IPS DF 6.9 (cell line): Measurements from ENCODE around the gene AANAT.
"Not testable (repeated sequence)": the region's sequence is repeated elsewhere in the genome, so short reads cannot be mapped to it uniquely, and the experiment has no call there.

Source experiments
- DNase-seq: peaks from one replicate; pipeline ENCODE4 v3.0.0-alpha.2; 2013; ENCODE audit warnings: low read depth, low spot score
- H3K27ac ChIP-seq: one replicate; pipeline ENCODE4 v1.5.1; 2013; ENCODE audit warnings: low read length, control low read depth
- H3K27me3 ChIP-seq: 2 replicates; pipeline ENCODE4 v1.6.1; 2013; ENCODE audit warnings: mild to moderate bottlenecking, low read length; ENCODE audit not compliant: control insufficient read depth, insufficient read depth
- H3K36me3 ChIP-seq: 2 replicates; pipeline ENCODE4 v1.6.1; 2013; ENCODE audit warnings: low read length; ENCODE audit not compliant: control insufficient read depth, insufficient read depth
- H3K4me1 ChIP-seq: 2 replicates; pipeline ENCODE4 v1.6.1; 2013; ENCODE audit warnings: low read length; ENCODE audit not compliant: control insufficient read depth, insufficient read depth
- H3K4me3 ChIP-seq: 2 replicates; pipeline ENCODE4 v1.5.1; 2013; ENCODE audit warnings: mild to moderate bottlenecking, low read length
- H3K9me3 ChIP-seq: 2 replicates; pipeline ENCODE4 v1.6.1; 2013; ENCODE audit warnings: low read length, inconsistent platforms; ENCODE audit not compliant: control insufficient read depth, insufficient read depth
- WGBS: extraction: QIAGEN DNeasy Blood & Tissue Kit; methylation state at CpG from one replicate; pipeline ENCODE4 v1.1.7; 2013; ENCODE audit warnings: mixed read lengths, missing lambda C conversion rate; ENCODE audit not compliant: insufficient read length, insufficient coverage; 5-methylcytosine and 5-hydroxymethylcytosine counted together

Gene AANAT

GRCh38 chr17:76510831-76511244 is 43.4 kb downstream of the AANAT start:
- Histone ChIP-seq H3K36me3 (no peaks in the 10 kb centered on the region), H3K27ac (no peak overlapping the region), H3K27me3 (no peaks in the 10 kb centered on the region; the same call in 1 of the 2 replicates), H3K9me3 (no peaks in the 10 kb centered on the region), H3K4me1 (no peaks in the 10 kb centered on the region), H3K4me3 (no peak overlapping the region)
- DNase-seq, result no peak
- WGBS, result no CpG with 5 or more reads among the region's 9 CpGs

DNA sequence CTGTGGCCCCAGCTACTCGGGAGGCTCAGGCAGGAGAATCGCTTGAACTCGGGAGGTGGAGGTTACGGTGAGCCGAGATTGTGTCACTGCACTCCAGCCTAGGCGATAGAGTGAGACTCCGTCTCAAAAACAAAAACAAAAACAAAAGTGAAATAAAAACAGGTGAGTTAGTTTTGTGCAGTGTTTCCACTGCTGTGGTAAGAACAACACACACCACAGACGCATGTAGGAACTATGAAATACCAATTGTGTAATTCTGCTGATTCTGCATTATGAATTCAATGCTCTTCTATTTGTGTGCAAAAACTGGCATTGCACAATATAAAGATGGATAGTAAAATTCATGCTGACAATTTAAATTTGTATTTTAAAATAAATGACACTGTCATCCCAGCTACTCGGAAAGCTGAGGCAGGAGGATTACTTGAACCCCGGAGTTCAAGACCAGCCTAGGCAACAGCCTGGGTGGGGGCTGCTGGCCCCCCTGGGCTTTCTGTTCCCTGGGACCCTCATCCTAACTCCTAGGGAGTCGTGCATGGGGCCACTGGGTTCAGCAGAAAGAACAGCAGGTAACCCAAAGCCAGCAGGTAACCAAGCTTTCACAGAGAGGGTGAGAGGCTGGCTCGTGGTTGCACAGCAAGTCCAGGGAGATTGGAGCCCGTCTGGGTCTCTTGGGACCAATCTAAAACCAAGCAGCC is 44.4 kb downstream of the AANAT start:
- H3K27me3 ChIP-seq, result no peaks in the 10 kb centered on the region; the same call in 1 of the 2 replicates
- no peak overlapping the region for H3K4me3 ChIP-seq
- no peaks in the 10 kb centered on the region for H3K4me1 ChIP-seq
- no CpG with 5 or more reads among the region's 13 CpGs for WGBS
- H3K27ac ChIP-seq, result no peak overlapping the region
- no peaks in the 10 kb centered on the region for H3K9me3 ChIP-seq
- no peak for DNase-seq
- no peaks in the 10 kb centered on the region for H3K36me3 ChIP-seq

- Histone ChIP-seq H3K4me1 (no peaks in the 10 kb centered on the region), H3K9me3 (no peaks in the 10 kb centered on the region), H3K27ac (no peak overlapping the region), H3K27me3 (no peaks in the 10 kb centered on the region; the same call in 1 of the 2 replicates), H3K36me3 (no peaks in the 10 kb centered on the region), H3K4me3 (no peak overlapping the region)
- no peak for DNase-seq
- WGBS, result no CpG with 5 or more reads among the region's 22 CpGs
Measured at GRCh38 chr17:76512366-76513305, 45.2 kb downstream of the AANAT start.

DNA sequence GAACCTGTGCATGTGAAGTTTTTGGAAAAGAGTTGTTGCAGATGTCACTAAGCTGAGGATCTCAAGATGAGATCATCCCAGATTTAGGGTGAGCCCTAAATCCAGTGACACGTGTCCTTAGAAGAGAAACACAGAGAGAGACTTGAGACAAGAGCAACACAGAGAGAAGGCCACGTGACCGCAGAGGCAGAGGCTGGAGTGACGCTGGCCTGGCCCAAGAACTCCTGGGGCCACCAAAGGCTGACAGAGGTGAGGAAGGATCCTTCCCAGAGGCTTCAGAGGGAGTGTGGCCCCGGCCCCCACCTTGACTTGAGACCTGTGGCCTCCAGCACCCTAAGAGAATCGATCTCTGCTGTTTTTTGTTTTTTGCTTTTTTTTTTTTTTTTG is 45.9 kb downstream of the AANAT start:
- Histone ChIP-seq H3K27ac (no peak overlapping the region), H3K27me3 (no peaks in the 10 kb centered on the region; the same call in 1 of the 2 replicates), H3K4me1 (no peaks in the 10 kb centered on the region), H3K9me3 (no peaks in the 10 kb centered on the region), H3K4me3 (no peak overlapping the region), H3K36me3 (no peaks in the 10 kb centered on the region)
- no CpG with 5 or more reads among the region's 6 CpGs for WGBS
- no peak for DNase-seq

- H3K4me3 ChIP-seq, H3K27me3 ChIP-seq, H3K27ac ChIP-seq, H3K9me3 ChIP-seq, DNase-seq, H3K36me3 ChIP-seq, H3K4me1 ChIP-seq: not testable (repeated sequence)
- WGBS, result no CpG with 5 or more reads among the region's 6 CpGs
Measured at GRCh38 chr17:76514355-76514754, 47.0 kb downstream of the AANAT start.

GRCh38 chr17:76515274-76515949 is 48.0 kb downstream of the AANAT start:
- Histone ChIP-seq H3K36me3 (no peaks in the 10 kb centered on the region), H3K4me3 (no peak overlapping the region), H3K4me1 (no peaks in the 10 kb centered on the region), H3K27ac (no peak overlapping the region), H3K27me3 (no peaks in the 10 kb centered on the region; the same call in 1 of the 2 replicates), H3K9me3 (no peaks in the 10 kb centered on the region)
- DNase-seq, result no peak
- no CpG with 5 or more reads among the region's 22 CpGs for WGBS

- Histone ChIP-seq H3K36me3 (no peaks in the 10 kb centered on the region), H3K4me1 (no peaks in the 10 kb centered on the region), H3K4me3 (no peak overlapping the region), H3K27ac (no peak overlapping the region), H3K27me3 (no peaks in the 10 kb centered on the region), H3K9me3 (no peaks in the 10 kb centered on the region)
- no peak for DNase-seq
- no CpG with 5 or more reads among the region's 11 CpGs for WGBS
Measured at GRCh38 chr17:76517638-76518038, 50.2 kb downstream of the AANAT start.

- H3K4me3 ChIP-seq, result no peak overlapping the region
- H3K9me3 ChIP-seq, result no peaks in the 10 kb centered on the region
- H3K27me3 ChIP-seq, result no peaks in the 10 kb centered on the region
- H3K4me1 ChIP-seq, result 0 out of 2 replicates have a peak, but pooled peaks cover 1% of the 10 kb centered on the region
- no peak for DNase-seq
- no peaks in the 10 kb centered on the region for H3K36me3 ChIP-seq
- no peak overlapping the region for H3K27ac ChIP-seq
- no CpG with 5 or more reads among the region's 15 CpGs for WGBS
Measured at GRCh38 chr17:76519048-76519966, 51.9 kb downstream of the AANAT start.
